Measurements from ENCODE around the gene KLF5.
"Not testable (repeated sequence)": the region's sequence is repeated elsewhere in the genome, so short reads cannot be mapped to it uniquely, and the experiment has no call there.

KLF5 gene

DNA sequence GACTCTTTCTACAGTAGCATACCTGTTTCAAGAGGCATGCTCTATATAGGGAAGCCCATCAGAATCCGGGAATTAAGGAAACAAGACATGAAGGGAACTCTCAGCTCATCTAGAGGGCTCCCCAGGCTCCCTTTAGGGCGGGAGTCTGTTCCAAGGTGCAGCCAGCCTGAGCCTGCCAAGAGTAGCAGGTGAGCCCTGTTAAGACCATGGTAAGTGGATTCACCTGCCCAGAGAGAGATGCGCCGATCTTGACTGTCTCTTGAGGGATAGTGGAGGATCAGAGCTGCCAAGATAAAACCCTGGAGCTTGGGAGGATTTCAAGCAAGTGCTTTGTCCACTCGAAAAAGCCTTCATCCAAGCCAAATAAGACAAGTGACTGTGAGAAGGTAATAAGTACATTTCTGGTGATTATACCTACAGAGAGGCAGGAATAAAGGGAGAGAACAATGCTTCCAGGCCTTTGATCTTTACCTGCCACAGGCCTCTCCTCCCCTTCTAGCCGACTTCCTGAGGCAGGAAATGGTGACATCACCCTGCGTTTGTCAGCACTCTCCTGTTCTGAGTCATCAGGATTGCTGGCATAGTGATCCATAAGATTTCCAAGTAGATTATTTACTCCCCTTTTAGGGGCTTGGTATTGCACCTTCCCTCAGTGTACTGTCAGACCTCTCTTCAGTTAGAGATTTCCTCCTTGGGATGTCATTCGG, 31.5 kb downstream of the KLF5 start:
- DNase-seq = no peak

- no peak for DNase-seq
Measured at GRCh38 chr13:73090823-73091187, 32.0 kb downstream of the KLF5 start.

GRCh38 chr13:73092829-73093228, 34.0 kb downstream of the KLF5 start:
- DNase-seq = no peak

DNA sequence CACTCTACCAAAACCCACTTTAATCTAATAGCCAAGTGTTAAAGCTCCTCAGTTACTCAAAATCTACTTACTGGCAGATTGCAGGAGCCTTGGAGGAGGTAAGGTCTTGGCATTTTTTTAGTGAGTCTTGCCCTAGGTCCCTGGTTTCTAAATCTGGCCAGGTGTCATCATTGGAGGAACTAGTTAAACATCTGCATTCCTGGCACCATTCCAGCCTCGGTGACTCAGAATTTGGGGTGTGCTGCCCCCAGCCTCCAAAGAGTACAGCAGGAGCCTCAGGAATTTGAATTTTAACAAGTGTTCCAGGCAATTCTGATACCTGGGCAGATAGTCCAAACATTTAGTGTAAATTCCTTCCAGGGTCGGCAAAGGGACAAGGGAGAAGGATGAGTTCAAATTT, 37.4 kb downstream of the KLF5 start:
- no peak for DNase-seq

DNA sequence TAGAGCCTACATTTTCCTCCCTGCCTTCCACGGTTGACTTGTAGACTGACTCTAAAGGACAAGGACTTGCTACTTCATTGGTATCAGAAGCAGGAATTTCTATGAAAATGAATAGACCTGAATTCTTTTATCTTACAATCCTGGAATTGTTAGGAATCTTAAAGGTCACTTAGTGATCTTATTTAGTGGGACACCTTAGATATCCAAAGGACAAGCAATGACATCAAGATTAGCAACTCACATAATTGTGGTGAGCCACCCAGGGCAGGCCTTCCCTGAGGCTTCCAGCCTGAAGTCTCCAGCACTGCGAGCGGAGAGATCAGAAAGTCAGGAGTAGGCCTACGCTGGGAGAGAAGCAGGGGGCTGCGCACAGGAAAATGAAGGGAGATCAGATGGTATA, 37.8 kb downstream of the KLF5 start:
- no peak for DNase-seq

- DNase-seq = not testable (repeated sequence)
Measured at GRCh38 chr13:73100781-73101180, 42.0 kb downstream of the KLF5 start.

DNA sequence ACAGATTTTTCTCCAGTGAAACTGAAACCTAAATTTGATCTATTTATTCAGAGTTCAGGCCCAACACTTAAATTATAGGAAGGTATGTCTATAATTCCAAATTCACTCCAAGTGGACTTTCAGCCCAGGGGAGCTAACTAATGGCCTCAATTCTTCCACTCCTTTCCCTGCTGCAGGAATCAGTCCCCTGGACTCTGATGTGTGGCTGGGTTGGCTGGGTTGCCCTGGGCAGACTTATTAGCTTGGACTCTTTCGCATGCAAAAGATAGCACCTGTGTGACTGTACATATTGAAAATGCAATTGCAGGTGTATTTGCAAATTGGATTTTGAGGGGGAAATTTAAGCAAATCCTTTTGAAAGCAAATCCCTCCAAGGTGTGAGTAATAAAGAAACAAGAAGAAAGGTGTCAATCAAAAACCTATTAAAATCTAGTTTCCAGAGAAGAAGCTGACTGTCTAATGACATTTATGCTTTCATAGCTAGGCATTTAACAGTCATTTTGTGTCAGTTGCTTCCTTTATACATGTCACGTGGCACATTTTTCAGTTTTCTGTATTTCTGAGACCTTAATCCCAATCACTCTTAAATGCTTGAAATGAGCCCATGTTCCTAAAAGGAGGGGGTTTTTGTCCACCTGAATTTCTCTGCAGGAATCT, 42.7 kb downstream of the KLF5 start:
- DNase-seq = no peak

DNA sequence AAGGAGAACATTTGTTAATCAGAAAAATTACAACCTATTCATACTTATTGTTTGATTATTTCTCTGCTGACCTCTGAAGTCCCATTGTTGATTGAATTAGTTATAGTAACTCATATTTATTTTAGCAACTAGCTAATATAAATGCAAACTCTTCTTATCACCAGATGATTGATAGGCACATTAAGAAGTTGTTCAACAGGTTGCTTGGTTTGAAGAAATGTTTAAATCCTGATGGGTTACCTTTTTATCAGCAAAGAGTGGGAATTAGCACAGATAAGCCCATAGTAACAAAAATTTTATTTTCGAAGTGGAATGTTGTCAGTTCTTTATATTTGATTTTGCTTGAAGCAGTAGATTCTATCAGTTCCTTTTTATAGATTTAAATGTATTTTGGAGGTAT, 44.4 kb downstream of the KLF5 start:
- no peak for DNase-seq

DNA sequence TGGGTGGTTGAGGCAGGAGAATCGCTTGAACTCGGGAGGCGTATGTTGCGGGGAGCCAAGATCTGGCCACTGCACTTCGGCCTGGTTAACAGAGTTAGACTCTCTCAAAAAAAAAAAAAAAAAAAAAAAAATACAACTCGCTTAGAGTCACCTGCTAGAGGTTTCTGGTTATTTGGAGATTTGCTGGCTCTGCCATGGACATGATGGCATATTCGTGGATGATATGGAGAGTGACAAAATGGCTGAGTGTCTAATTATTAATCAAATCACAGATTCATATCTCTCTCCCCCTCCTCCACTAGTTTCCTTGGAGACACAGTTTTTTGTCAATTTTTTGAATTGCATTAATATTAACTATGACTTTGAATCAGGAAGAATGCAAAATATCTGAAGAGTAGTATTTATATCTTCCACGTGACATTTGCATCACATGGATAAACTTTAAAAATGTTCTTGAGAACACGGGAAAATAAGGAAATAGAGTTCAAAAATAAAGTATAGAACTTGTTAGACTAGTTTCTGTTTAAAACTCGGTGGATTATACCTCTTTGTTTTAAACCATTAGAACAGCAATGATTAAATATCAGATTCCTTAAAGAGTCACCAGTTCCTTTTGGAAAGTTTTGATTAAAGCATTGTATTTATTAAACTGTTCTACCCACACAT, 47.8 kb downstream of the KLF5 start:
- DNase-seq = no peak

GRCh38 chr13:73107481-73107880, 48.7 kb downstream of the KLF5 start:
- no peak for DNase-seq

DNA sequence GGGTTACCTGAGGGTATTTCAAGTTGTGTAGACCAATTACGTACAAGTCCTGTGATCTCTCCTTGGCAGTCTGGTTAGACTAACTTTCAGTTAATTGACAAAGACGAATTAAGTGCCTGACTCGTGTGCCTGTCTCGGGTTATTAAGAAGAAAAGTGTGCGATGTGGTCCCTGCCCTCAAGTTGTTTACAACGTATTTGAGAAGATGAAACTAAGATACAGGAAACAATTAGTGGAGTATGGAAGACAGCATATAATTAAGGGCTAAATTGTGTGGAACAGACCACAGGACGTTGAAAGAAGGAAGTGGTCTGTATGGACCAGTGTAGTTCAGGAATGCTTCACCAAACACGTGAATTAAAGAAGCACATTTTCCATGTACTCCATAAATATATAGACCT, 49.2 kb downstream of the KLF5 start:
- no peak for DNase-seq

DNA sequence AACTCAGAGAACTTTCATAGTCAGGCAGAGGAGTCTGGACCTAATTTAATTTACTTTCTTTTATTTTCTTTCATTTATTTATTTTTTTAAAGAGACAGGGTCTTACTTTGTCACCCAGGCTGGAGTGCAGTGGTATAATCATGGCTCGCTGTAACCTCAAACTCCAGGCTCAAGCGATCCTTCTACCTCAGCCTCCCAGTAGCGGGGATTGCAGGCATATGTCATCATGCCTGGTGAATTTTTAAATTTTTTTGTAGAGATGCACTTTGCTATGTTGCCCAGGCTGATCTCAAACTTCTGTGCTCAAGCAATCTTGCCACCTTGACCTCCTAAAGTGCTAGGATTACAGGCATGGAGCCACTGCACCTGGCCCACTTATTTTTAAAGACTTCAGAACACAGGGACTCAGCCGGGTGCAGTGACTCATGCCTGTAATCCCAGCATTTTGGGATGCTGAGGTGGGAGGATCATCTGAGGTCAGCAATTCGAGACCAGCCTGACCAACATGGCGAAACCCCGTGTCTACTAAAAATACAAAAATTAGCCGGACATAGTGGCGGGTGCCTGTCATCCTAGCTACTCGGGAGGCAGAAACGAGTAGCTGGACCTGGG, 50.6 kb downstream of the KLF5 start:
- DNase-seq = no peak

GRCh38 chr13:73109969-73110368, 51.2 kb downstream of the KLF5 start:
- DNase-seq = no peak

DNA sequence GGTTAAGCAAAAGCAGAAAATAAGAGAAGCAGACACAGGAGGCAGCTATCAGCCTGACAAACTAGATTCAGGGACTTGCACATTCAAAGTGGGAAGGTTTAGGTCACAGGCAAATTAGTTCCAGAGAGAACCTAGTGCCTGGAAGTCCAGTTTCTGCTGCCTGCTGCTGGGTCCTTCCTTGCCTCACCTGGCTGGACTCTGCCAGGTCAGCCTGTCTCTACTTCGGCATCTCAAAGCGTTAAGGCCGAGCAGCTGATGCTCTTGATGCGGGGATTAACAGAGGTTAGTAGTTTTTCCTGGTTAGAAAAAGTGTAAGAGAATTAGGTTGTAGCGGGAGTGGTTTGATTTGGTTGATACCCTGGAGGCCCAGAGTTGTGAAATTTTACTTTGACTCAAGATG, 52.0 kb downstream of the KLF5 start:
- no peak for DNase-seq

- DNase-seq = no peak
Measured at GRCh38 chr13:73111331-73111730, 52.5 kb downstream of the KLF5 start.

DNA sequence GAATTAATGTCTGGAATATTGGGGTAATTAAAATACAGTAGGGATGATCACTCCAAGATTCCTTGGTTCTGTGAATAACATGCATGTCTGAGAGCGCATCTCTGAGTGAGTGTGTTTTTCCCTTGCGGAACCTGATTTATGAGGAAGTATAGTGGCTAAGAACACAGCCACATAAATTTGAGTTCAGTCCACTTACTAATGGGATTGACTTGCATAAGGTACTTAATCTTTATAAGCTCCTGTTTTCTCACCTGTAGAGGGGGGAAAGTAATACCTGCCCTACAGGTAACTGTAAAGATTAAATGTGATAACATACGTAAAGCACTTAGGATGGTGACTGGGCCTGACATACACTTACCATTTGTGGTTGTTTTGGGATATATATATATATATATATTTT, 60.8 kb downstream of the KLF5 start:
- DNase-seq = no peak
